GM12878 (cell line): Measurements from ENCODE around the gene ETV1.

Experiments used
- ATF2 ChIP-seq: IDR thresholded peaks from 2 replicates; pipeline ENCODE4 v1.6.1; 2012; ENCODE audit warnings: low read length, inconsistent platforms
- BCL11A ChIP-seq: IDR thresholded peaks from 2 replicates; pipeline ENCODE4 v1.6.1; 2011; ENCODE audit warnings: low read depth, low read length
- BHLHE40 ChIP-seq, 2 experiments: fragments of 450-650 bp in 1 of 2; IDR thresholded peaks; 2 replicates each; pipeline ENCODE4 v1.6.1; 2011 to 2017; ENCODE audit warnings: low read depth in 2 of 2, borderline replicate concordance in 1 of 2, improper control_type of control experiment in 1 of 2, low read length in 1 of 2, mild to moderate bottlenecking in 1 of 2
- CTCF ChIP-seq, 3 experiments: IDR thresholded peaks in 2 of 3; conservative IDR thresholded peaks in 1 of 3; 2 replicates each; pipeline ENCODE4 v1.5.1; 2011; ENCODE audit warnings: low read depth in 3 of 3, low read length in 3 of 3, mild to moderate bottlenecking in 3 of 3, control low read depth in 2 of 3, moderate library complexity in 2 of 3, inconsistent platforms in 1 of 3, mixed read lengths in 1 of 3; ENCODE audit not compliant: control insufficient read depth in 2 of 3, insufficient read depth in 1 of 3; ENCODE audit errors: extremely low read depth in 1 of 3
- HDAC6 ChIP-seq: fragments of 200-600 bp; sonication (generic); IDR thresholded peaks from one replicate; pipeline ENCODE4 v1.8.0; 2017; ENCODE audit warnings: antibody characterized with exemption; ENCODE audit not compliant: unreplicated experiment
- LARP7 ChIP-seq: fragments of 450-650 bp; IDR thresholded peaks from 2 replicates; pipeline ENCODE4 v1.6.1; 2017; ENCODE audit warnings: mild to moderate bottlenecking
- POLR2AphosphoS2 ChIP-seq: IDR thresholded peaks from 2 replicates; pipeline ENCODE4 v1.6.1; 2011; ENCODE audit warnings: low read depth, mild to moderate bottlenecking, low read length, improper control_type of control experiment, moderate library complexity
- TARDBP ChIP-seq: IDR thresholded peaks from 2 replicates; pipeline ENCODE4 v1.6.1; 2016; ENCODE audit warnings: borderline replicate concordance
- TF ChIP-seq, protein P1 (sequence below): fragments of 450-650 bp; IDR thresholded peaks from 2 replicates; pipeline ENCODE4 v1.6.1; 2017; ENCODE audit warnings: mild to moderate bottlenecking, moderate library complexity
- TF ChIP-seq, protein P2 (sequence below): IDR thresholded peaks from 2 replicates; pipeline ENCODE4 v1.6.1; 2012; ENCODE audit warnings: low read depth, low read length, improper control_type of control experiment
- TF ChIP-seq, protein P3 (sequence below): fragments of 450-650 bp; IDR thresholded peaks from 2 replicates; pipeline ENCODE4 v1.6.1; 2017; ENCODE audit warnings: borderline replicate concordance
- TF ChIP-seq, protein P4 (sequence below): IDR thresholded peaks from 2 replicates; pipeline ENCODE4 v1.6.1; 2011; ENCODE audit warnings: mild to moderate bottlenecking, low read depth, low read length, moderate library complexity; ENCODE audit not compliant: insufficient replicate concordance

DNA sequence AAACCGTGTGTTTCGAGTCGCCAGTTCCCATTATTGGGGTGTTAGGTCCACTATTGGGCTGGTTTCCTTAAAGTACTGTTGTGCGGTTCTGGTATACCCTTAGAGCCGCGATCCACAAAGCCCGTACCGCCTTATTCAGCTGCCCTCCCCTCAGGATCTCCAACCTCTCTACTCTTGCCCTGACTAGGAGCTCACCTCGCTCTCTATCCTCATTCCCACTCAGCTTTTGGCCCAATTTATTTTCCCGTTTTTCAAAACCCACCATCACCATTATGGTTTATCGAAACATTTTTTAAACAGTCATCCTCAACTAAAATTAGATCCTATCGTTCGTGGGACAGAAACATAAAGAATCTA is 461 bp upstream of the ETV1 start:
- TF ChIP-seq, protein P1, sequence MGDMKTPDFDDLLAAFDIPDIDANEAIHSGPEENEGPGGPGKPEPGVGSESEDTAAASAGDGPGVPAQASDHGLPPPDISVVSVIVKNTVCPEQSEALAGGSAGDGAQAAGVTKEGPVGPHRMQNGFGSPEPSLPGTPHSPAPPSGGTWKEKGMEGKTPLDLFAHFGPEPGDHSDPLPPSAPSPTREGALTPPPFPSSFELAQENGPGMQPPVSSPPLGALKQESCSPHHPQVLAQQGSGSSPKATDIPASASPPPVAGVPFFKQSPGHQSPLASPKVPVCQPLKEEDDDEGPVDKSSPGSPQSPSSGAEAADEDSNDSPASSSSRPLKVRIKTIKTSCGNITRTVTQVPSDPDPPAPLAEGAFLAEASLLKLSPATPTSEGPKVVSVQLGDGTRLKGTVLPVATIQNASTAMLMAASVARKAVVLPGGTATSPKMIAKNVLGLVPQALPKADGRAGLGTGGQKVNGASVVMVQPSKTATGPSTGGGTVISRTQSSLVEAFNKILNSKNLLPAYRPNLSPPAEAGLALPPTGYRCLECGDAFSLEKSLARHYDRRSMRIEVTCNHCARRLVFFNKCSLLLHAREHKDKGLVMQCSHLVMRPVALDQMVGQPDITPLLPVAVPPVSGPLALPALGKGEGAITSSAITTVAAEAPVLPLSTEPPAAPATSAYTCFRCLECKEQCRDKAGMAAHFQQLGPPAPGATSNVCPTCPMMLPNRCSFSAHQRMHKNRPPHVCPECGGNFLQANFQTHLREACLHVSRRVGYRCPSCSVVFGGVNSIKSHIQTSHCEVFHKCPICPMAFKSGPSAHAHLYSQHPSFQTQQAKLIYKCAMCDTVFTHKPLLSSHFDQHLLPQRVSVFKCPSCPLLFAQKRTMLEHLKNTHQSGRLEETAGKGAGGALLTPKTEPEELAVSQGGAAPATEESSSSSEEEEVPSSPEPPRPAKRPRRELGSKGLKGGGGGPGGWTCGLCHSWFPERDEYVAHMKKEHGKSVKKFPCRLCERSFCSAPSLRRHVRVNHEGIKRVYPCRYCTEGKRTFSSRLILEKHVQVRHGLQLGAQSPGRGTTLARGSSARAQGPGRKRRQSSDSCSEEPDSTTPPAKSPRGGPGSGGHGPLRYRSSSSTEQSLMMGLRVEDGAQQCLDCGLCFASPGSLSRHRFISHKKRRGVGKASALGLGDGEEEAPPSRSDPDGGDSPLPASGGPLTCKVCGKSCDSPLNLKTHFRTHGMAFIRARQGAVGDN: no peak
- TF ChIP-seq CTCF (IDR thresholded peaks at IDR 0.05 in 2 of 3, conservative IDR thresholded peaks at IDR 0.05 in 1 of 3; ENCODE audit: control insufficient read depth in 2 of 3, extremely low read depth in 1 of 3, insufficient read depth in 1 of 3, low read depth in 3 of 3, low read length in 3 of 3) (no peak), POLR2AphosphoS2 (no peak), HDAC6 (no peak), ATF2 (no peak), LARP7 (no peak), TARDBP (no peak), BHLHE40 (IDR thresholded peaks at IDR 0.05; ENCODE audit: borderline replicate concordance in 1 of 2, low read depth in 2 of 2, low read length in 1 of 2) (no peak), BCL11A (no peak)
- TF ChIP-seq, protein P2, sequence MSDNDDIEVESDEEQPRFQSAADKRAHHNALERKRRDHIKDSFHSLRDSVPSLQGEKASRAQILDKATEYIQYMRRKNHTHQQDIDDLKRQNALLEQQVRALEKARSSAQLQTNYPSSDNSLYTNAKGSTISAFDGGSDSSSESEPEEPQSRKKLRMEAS: no peak
- TF ChIP-seq, protein P3, sequence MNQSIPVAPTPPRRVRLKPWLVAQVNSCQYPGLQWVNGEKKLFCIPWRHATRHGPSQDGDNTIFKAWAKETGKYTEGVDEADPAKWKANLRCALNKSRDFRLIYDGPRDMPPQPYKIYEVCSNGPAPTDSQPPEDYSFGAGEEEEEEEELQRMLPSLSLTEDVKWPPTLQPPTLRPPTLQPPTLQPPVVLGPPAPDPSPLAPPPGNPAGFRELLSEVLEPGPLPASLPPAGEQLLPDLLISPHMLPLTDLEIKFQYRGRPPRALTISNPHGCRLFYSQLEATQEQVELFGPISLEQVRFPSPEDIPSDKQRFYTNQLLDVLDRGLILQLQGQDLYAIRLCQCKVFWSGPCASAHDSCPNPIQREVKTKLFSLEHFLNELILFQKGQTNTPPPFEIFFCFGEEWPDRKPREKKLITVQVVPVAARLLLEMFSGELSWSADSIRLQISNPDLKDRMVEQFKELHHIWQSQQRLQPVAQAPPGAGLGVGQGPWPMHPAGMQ: no peak
- TF ChIP-seq, protein P4, sequence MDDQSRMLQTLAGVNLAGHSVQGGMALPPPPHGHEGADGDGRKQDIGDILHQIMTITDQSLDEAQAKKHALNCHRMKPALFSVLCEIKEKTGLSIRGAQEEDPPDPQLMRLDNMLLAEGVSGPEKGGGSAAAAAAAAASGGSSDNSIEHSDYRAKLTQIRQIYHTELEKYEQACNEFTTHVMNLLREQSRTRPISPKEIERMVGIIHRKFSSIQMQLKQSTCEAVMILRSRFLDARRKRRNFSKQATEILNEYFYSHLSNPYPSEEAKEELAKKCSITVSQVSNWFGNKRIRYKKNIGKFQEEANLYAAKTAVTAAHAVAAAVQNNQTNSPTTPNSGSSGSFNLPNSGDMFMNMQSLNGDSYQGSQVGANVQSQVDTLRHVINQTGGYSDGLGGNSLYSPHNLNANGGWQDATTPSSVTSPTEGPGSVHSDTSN: no peak
